Measurements from ENCODE around the gene PAQR9.
"Not testable (repeated sequence)": the region's sequence is repeated elsewhere in the genome, so short reads cannot be mapped to it uniquely, and the experiment has no call there.

PAQR9 gene

GRCh38 chr3:142963516-142964448, at the start of gene PAQR9:
Gene PAQR9 (minus strand): TSS chr3:142963674. CDS start chr3:142963336, 338 bp downstream.
- DNase-seq, result peak; percentile 31

GRCh38 chr3:143011705-143012104, 48.2 kb upstream of the PAQR9 start:
- DNase-seq, result no peak

GRCh38 chr3:143010024-143010423, 46.5 kb upstream of the PAQR9 start:
- no peak for DNase-seq

GRCh38 chr3:143004823-143005222, 41.3 kb upstream of the PAQR9 start:
- no peak for DNase-seq

GRCh38 chr3:143002727-143003126, 39.3 kb upstream of the PAQR9 start:
- DNase-seq, result no peak

GRCh38 chr3:143002083-143002712, 38.7 kb upstream of the PAQR9 start:
- DNase-seq, result no peak

GRCh38 chr3:143001369-143002082, 38.1 kb upstream of the PAQR9 start, which contains the start of gene U2SURP:
Gene U2SURP (plus strand): TSS chr3:143001570. CDS start chr3:143001629, 59 bp downstream.
- peak; percentile 97 for DNase-seq

- DNase-seq, result no peak
Observed at GRCh38 chr3:143001034-143001368, 37.5 kb upstream of the PAQR9 start.

- DNase-seq, result no peak
Observed at GRCh38 chr3:143000528-143000927, 37.1 kb upstream of the PAQR9 start.

- DNase-seq, result no peak
Observed at GRCh38 chr3:142999881-143000280, 36.4 kb upstream of the PAQR9 start.

- no peak for DNase-seq
Observed at GRCh38 chr3:142998439-142998838, 35.0 kb upstream of the PAQR9 start.

- no peak for DNase-seq
Observed at GRCh38 chr3:142997330-142997729, 33.9 kb upstream of the PAQR9 start.

- peak; percentile 48 for DNase-seq
Observed at GRCh38 chr3:142993958-142994442, 30.5 kb upstream of the PAQR9 start.

GRCh38 chr3:142992323-142992722, 28.8 kb upstream of the PAQR9 start:
- DNase-seq, result no peak

- DNase-seq, result no peak
Observed at GRCh38 chr3:142990721-142991120, 27.2 kb upstream of the PAQR9 start.

- DNase-seq, result not testable (repeated sequence)
Observed at GRCh38 chr3:142988826-142989225, 25.4 kb upstream of the PAQR9 start.

GRCh38 chr3:142988221-142988620, 24.7 kb upstream of the PAQR9 start:
- not testable (repeated sequence) for DNase-seq

GRCh38 chr3:142987707-142988106, 24.2 kb upstream of the PAQR9 start:
- DNase-seq, result no peak

GRCh38 chr3:142987080-142987700, 23.7 kb upstream of the PAQR9 start:
- no peak for DNase-seq

GRCh38 chr3:142984255-142984654, 20.8 kb upstream of the PAQR9 start:
- no peak for DNase-seq

- no peak for DNase-seq
Observed at GRCh38 chr3:142983318-142983717, 19.8 kb upstream of the PAQR9 start.

- DNase-seq, result no peak
Observed at GRCh38 chr3:142982038-142982773, 18.7 kb upstream of the PAQR9 start.

Data from left hindlimb (tissue), 1 donor.